Hepatocyte (in vitro differentiated cells): Measurements from ENCODE around the gene ARL15.

Experiments used
- CTCF ChIP-seq: fragments of 200-600 bp; sonication (generic); IDR thresholded peaks from 2 replicates; pipeline ENCODE4 v1.5.1; 2016; ENCODE audit warnings: antibody characterized with exemption, mild to moderate bottlenecking; ENCODE audit not compliant: poor library complexity
- EZH2 ChIP-seq: fragments of 200-600 bp; sonication (generic); IDR thresholded peaks from 2 replicates; pipeline ENCODE4 v1.6.1; 2016; ENCODE audit warnings: antibody characterized with exemption, mild to moderate bottlenecking, borderline replicate concordance
- EZH2phosphoT487 ChIP-seq: fragments of 200-600 bp; sonication (generic); IDR thresholded peaks from one replicate; pipeline ENCODE4 v1.6.1; 2018; ENCODE audit warnings: antibody characterized with exemption, mild to moderate bottlenecking, low read depth, moderate library complexity; ENCODE audit not compliant: unreplicated experiment, severe bottlenecking

GRCh38 chr5:54320256-54320655, 9.9 kb upstream of the ARL15 start:
- TF ChIP-seq EZH2 = no peak
- no peak for TF ChIP-seq CTCF
- no peak for TF ChIP-seq EZH2phosphoT487
